GM12874 (cell line): ENCODE measurements around the gene DISC1.

Experiments used
- TF ChIP-seq, protein P1 (sequence below): IDR thresholded peaks from 2 replicates; pipeline ENCODE4 v1.5.1; 2011; ENCODE audit warnings: low read depth, mild to moderate bottlenecking, control low read depth, low read length, moderate library complexity; ENCODE audit not compliant: insufficient read depth

Gene DISC1

DNA sequence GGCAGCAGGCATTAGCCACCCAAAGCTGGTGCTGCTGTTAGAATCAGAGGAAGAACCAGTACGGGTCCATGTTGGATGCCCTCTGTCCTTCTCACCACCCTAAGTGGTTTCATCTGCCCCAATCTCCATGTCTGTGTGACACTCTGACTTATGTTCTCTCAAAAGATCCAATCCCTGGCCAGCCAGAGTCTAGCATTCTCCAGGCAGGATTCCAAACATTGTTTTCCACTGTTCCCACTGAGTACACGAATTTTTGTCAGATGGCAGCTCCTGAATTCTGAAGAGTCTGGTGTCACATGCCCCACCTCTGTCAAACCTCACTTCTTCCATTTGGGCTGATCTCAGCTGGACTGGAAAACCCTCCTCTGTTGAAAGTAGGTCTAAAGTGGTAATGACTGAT is 166.0 kb downstream of the DISC1 start:
- TF ChIP-seq, protein P1, sequence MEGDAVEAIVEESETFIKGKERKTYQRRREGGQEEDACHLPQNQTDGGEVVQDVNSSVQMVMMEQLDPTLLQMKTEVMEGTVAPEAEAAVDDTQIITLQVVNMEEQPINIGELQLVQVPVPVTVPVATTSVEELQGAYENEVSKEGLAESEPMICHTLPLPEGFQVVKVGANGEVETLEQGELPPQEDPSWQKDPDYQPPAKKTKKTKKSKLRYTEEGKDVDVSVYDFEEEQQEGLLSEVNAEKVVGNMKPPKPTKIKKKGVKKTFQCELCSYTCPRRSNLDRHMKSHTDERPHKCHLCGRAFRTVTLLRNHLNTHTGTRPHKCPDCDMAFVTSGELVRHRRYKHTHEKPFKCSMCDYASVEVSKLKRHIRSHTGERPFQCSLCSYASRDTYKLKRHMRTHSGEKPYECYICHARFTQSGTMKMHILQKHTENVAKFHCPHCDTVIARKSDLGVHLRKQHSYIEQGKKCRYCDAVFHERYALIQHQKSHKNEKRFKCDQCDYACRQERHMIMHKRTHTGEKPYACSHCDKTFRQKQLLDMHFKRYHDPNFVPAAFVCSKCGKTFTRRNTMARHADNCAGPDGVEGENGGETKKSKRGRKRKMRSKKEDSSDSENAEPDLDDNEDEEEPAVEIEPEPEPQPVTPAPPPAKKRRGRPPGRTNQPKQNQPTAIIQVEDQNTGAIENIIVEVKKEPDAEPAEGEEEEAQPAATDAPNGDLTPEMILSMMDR = no peak

DNA sequence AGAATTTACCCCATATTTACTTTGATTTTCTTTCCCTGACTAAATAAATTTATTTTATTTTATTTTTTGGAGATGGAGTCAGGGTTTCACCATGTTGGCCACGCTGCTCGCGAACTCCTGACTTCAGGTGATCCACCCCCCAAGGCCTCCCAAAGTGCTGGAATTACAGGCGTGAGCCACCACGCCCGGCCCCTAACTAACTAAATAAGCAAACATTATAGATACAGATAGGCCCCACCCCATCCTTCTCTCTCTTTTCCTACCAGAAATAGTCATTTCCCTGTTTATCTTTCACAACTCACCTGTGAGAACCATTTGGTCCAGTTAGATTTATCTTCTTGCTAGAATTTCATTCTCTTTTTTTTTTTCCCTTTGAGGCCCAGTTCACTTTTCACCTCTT is 167.3 kb downstream of the DISC1 start:
- TF ChIP-seq, protein P1 = no peak

DNA sequence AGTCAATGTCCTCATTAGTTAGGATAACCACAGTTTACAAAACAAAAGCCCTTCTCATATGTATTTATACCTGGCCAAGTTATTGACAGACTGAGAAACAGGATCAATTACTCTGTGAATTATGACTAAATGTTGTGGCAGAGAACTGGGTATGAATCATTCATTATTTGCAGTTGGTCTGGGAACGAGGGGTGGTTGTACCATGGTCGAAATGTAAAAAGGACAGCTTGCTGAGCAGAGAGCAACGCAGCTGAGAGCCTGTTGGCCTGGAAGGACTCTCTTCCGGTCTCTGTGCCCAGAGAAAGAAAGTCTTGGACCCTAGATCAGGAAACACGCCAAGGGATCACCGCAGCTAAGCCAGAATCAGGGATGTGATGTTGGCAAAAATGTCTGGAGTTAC is 169.6 kb downstream of the DISC1 start:
- TF ChIP-seq, protein P1 = no peak

DNA sequence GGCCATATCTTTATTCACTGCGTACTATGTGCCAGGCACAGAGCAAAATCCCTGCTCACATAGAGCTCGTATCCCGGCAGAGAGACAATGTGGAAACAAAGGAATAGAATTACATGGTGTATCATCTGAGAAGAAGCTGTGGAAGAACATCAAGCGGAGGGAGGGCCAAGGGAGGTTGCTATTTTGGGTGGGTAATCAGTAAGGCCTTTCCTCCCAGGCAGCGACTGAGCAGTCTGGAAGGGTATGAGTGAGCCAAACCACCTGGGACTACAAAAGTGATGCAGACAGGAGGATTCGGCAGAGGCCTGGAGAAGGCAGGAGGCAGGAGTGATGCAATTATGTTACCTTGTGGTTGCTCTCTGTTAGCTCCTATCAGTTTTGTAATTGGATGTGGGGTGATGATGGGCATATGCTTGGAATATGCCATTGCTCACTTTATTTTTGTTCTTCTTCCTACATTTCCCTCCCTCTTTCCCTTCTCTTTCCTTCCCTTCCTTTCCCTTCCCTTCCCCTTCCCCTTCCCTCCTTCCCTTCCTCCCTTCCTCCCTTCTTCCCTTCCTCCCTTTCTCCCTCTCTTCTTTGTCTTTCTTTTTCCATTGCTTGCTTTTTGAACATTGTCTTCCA is 172.9 kb downstream of the DISC1 start:
- TF ChIP-seq, protein P1 = no peak

DNA sequence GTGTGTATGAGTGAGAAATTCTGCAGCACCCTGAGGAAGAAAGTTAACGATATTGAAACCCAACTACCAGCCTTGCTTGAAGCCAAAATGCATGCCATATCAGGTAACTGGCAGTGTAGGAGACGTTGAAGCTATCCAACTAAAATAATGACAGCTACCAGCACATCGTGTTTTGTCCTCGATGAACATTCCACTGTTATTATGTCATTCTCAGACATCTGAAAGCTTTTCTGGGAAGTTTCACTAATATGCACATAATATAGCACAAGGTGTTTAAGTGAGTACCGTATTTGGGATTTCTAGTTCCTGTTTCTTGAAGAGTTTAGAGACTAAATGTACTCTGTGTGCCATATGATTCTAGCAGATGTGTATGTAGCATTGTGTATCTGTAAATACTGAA is 173.5 kb downstream of the DISC1 start:
- TF ChIP-seq, protein P1 = no peak

DNA sequence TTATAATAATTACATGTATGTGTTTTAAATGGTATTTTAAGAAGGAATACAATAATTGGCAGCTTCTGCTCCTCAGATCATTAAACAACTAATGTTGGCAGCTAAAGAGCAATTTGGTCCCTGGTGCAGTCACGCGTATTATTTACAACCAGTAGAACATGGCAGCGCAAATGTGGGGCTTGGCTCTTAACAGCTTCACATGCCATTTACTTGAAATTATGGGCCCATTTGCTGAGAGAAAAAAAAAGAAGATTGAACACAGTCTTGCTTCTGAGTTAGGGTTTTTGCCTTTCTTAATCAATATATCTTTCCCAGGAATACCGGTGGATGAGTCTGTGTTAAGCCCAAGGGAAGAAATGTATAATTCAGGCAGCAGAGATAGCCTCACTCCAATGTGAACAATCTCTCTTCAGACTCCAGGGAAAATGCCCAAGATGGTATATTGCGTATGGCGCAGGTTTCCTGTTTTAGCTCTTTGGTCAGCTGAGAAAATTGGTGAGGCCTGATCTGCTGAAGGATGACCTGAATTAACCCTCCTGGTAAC is 174.5 kb downstream of the DISC1 start:
- TF ChIP-seq, protein P1 = no peak

DNA sequence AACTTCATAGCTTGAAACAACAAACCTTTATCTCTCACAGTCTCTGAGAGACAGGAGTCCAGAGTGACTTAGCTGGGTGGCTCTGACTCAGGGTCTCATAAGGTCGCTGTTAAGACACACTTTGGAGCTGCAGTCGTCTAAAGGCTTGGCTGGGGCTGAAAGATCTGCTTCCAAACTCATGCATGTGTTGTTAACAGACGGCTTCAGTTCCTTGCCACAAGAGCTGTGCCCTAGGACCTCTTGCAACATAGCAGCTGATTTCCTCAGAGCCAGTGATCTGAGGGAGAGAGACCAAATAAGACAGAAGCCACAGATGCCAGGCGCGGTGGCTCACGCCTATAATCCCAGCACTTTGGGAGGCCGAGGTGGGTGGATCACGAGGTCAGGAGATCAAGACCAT is 176.8 kb downstream of the DISC1 start:
- TF ChIP-seq, protein P1 = no peak
